Ovary (tissue), 9 donors: ENCODE results near the gene RNF11. TPM values are rescaled to one million over a fixed set of nuclear protein-coding genes. Genes with fewer than 3 reads are reported as not detected.
"Not testable (repeated sequence)": the region's sequence is repeated elsewhere in the genome, so short reads cannot be mapped to it uniquely, and the experiment has no call there.

ENCODE experiments used
- DNase-seq, 5 donors: peaks; one replicate each; pipeline ENCODE4 v3.0.0-alpha.2; 2019 to 2020
- H3K27ac ChIP-seq, 2 donors: fragments of 200-600 bp; one replicate each; pipeline versions ENCODE4 v1.5.1 to v1.8.0; 2019 to 2022
- H3K27me3 ChIP-seq: fragments of 200-600 bp; one replicate; pipeline ENCODE4 v1.8.0; 2022
- H3K36me3 ChIP-seq: fragments of 200-600 bp; sonication (generic); one replicate; pipeline ENCODE4 v1.5.1; 2019
- H3K4me1 ChIP-seq: one replicate; pipeline ENCODE4 v1.8.1; 2013; ENCODE audit warnings: mild to moderate bottlenecking, moderate library complexity; ENCODE audit not compliant: insufficient read depth
- H3K4me3 ChIP-seq: fragments of 200-600 bp; sonication (generic); one replicate; pipeline ENCODE4 v1.5.1; 2017
- H3K9me3 ChIP-seq, 2 donors: fragments of 200-600 bp in 1 of 2; sonication (generic) in 1 of 2; one replicate each; pipeline versions ENCODE4 v1.5.1 to v1.8.1; 2013 to 2019; ENCODE audit warnings: mild to moderate bottlenecking in 1 of 2, moderate library complexity in 1 of 2
- EP300 ChIP-seq: sonication (generic); formaldehyde crosslinking; IDR thresholded peaks from one replicate; pipeline ENCODE4 v1.6.1; 2017; ENCODE audit warnings: antibody characterized with exemption
- POLR2A ChIP-seq: fragments of 450-650 bp; IDR thresholded peaks from one replicate; pipeline ENCODE4 v1.6.1; 2017; ENCODE audit warnings: antibody characterized with exemption, mild to moderate bottlenecking, moderate library complexity
- WGBS, 3 donors: extraction: QIAGEN DNeasy Blood & Tissue Kit in 1 of 3; methylation state at CpG; one replicate each; pipeline versions ENCODE4 v1.1.5 to v1.1.7; 2013 to 2017; 5-methylcytosine and 5-hydroxymethylcytosine counted together
- intact Hi-C, 4 donors: fragments of 100-400 bp; cut with DNase I; formaldehyde crosslinking; loops; one replicate each; pipeline versions ENCODE4 v1.11.0 to v1.15.1; 2022 to 2023
- polyA plus RNA-seq, 2 donors: library from polyadenylated mRNA; stranded (reverse); fragments of 200-250 nt in 1 of 2; fragments of 350-450 nt in 1 of 2; fragmentation: Illumina TruSeq in 1 of 2; extraction: RNeasy Lipid Tissue Mini Kit (QIAGEN cat#74804) in 1 of 2; gene quantifications; one replicate each; pipeline ENCODE4 v1.2.3, GENCODE V29; 2013 to 2014
- total RNA-seq, 7 donors: library from RNA; depleted of rRNA in 2 of 7; stranded (reverse); fragments of >200 nt in 2 of 7; fragmentation: NEBNext Ultra II Directional in 3 of 7; extraction: Animal tissue kit (Norgen Biotek cat#: 25700) in 3 of 7; gene quantifications; one replicate each; pipeline versions ENCODE4 v1.1.0 to v1.2.4, GENCODE V29; 2016 to 2023
- TF ChIP-seq, protein P1 (sequence below), 3 donors: fragments of 450-650 bp in 2 of 3; fragments of 200-600 bp in 1 of 3; IDR thresholded peaks; one replicate each; pipeline versions ENCODE4 v1.5.1 to v1.8.0; 2016 to 2022; ENCODE audit warnings: antibody characterized with exemption in 3 of 3, mild to moderate bottlenecking in 1 of 3
- donor health status: DM: no; HTN: no; CAD: no; lungs with moderate emphysema.
- donor health status: DM: no; HTN: no; CAD: no.
- donor health status: Bipolar disorder and iron deficiency.
- donor health status: DM: yes; HTN: yes; CAD: no.
- donor health status: DM: no; HTN: no; CAD: no.
- donor health status: DM: yes; HTN: yes; CAD: no.

Gene RNF11
- total and polyA plus RNA-seq, 9 donors: 108 to 209 (median 126) TPM

- intact Hi-C loops: no loop called here
- Histone ChIP-seq H3K27me3 (no peaks in the 10 kb centered on the region), H3K9me3 (no peaks in the 10 kb centered on the region), H3K36me3 (no peaks in the 10 kb centered on the region), H3K27ac (no peak overlapping the region), H3K4me1 (peaks cover 3% of the 10 kb centered on the region), H3K4me3 (no peak overlapping the region)
- 87 to 89% (median 89%) methylated on average over 5 of the region's 5 CpGs for WGBS, 3 donors
- no peak for DNase-seq
- TF ChIP-seq, protein P1, sequence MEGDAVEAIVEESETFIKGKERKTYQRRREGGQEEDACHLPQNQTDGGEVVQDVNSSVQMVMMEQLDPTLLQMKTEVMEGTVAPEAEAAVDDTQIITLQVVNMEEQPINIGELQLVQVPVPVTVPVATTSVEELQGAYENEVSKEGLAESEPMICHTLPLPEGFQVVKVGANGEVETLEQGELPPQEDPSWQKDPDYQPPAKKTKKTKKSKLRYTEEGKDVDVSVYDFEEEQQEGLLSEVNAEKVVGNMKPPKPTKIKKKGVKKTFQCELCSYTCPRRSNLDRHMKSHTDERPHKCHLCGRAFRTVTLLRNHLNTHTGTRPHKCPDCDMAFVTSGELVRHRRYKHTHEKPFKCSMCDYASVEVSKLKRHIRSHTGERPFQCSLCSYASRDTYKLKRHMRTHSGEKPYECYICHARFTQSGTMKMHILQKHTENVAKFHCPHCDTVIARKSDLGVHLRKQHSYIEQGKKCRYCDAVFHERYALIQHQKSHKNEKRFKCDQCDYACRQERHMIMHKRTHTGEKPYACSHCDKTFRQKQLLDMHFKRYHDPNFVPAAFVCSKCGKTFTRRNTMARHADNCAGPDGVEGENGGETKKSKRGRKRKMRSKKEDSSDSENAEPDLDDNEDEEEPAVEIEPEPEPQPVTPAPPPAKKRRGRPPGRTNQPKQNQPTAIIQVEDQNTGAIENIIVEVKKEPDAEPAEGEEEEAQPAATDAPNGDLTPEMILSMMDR (IDR thresholded peaks at IDR 0.05): no peak
- TF ChIP-seq EP300 (no peak), POLR2A (no peak)
Observed at GRCh38 chr1:51230501-51231078, 5.5 kb upstream of the RNF11 start.

- H3K4me1 ChIP-seq: peaks cover 3% of the 10 kb centered on the region
- DNase-seq: no peak
- H3K27me3 ChIP-seq: no peaks in the 10 kb centered on the region
- H3K4me3 ChIP-seq: no peak overlapping the region
- no peaks in the 10 kb centered on the region for H3K36me3 ChIP-seq
- intact Hi-C loops: no loop called here
- TF ChIP-seq EP300 (no peak), POLR2A (no peak)
- TF ChIP-seq, protein P1 (IDR thresholded peaks at IDR 0.05): no peak
- H3K27ac ChIP-seq: no peak overlapping the region
- H3K9me3 ChIP-seq: no peaks in the 10 kb centered on the region
- 86 to 90% (median 89%) methylated on average over 3 of the region's 3 CpGs for WGBS, 3 donors
Observed at GRCh38 chr1:51231120-51231519, 5.0 kb upstream of the RNF11 start.

DNA sequence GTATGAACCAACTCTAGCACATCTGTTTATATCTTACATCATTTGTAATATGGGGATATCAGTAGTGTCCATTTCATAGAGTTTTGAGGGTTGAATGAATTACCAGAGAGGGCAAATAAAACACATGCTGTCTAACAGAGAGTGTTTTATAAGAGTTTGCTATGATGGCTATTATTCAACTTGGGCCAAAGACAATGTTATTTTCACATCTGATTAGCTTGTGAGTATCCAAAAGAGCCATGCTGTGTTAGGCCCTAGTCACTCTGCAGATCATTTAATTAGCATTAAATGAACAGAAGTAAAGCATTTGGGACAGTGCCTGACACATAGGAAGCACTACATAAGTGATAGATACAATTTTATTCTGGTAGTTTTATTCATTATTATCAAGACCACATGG lies 4.2 kb upstream of the RNF11 start:
- Histone ChIP-seq H3K9me3 (no peaks in the 10 kb centered on the region), H3K4me1 (peaks cover 3% of the 10 kb centered on the region), H3K36me3 (no peaks in the 10 kb centered on the region), H3K4me3 (no peak overlapping the region), H3K27ac (no peak overlapping the region), H3K27me3 (no peaks in the 10 kb centered on the region)
- intact Hi-C loops: no loop called here
- no peak for DNase-seq
- TF ChIP-seq EP300 (no peak), POLR2A (no peak)
- TF ChIP-seq, protein P1 (IDR thresholded peaks at IDR 0.05): no peak

DNA sequence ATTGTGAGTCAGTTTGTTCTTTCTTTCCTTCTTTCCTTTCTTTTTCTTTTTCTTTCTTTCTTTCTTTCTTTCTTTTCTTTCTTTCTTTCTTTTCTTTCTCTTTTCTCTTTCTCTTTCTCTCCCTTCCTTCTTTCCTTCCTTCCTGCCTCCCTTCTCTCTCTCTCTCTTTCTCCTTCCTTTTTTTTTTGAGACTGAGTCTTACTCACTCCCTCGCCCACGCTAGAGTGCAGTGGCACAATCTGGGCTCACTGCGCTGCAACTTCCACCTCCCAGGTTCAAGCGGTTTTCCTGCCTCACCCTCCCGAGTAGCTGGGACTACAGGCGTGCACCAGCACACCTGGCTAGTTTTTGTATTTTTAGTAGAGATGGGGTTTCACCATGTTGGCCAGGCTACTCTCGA lies 1.8 kb upstream of the RNF11 start:
- H3K27ac ChIP-seq, DNase-seq, H3K27me3 ChIP-seq, H3K4me1 ChIP-seq, intact Hi-C loops, H3K36me3 ChIP-seq, H3K4me3 ChIP-seq, H3K9me3 ChIP-seq: not testable (repeated sequence)
- WGBS, 3 donors: 86 to 96% (median 91%) methylated on average over 7 of the region's 7 CpGs

- WGBS, 3 donors: 69 to 71% (median 70%) methylated on average over 8 of the region's 8 CpGs
- Histone ChIP-seq H3K27me3 (no peaks in the 10 kb centered on the region), H3K4me1 (peaks cover 3% of the 10 kb centered on the region), H3K36me3 (no peaks in the 10 kb centered on the region), H3K4me3 (no peak overlapping the region), H3K27ac (peak overlapping the region in 1 of 2 donors; percentile 94), H3K9me3 (no peaks in the 10 kb centered on the region)
- TF ChIP-seq POLR2A: no peak
- TF ChIP-seq EP300: no peak
- TF ChIP-seq, protein P1 (IDR thresholded peaks at IDR 0.05): no peak
- intact Hi-C loops: no loop called here
- peak; percentile 55 to 79 (median 63) for DNase-seq
Observed at GRCh38 chr1:51234721-51235425, 1.2 kb upstream of the RNF11 start.
